GM23338 (cell line): ENCODE measurements around the gene CERS5. TPM values are rescaled to one million over a fixed set of nuclear protein-coding genes. Genes with fewer than 3 reads are reported as not detected.

Experiments
- ATAC-seq: fragments of 200-7000 bp; cut with Tn5 transposase; 3 replicates; pipeline ENCODE4 v1.9.1; 2020
- DNase-seq: peaks from one replicate; pipeline ENCODE4 v3.0.0-alpha.2; 2015; ENCODE audit warnings: low spot score
- H2AFZ ChIP-seq: fragments of 200-600 bp; sonication (generic); 2 replicates; pipeline ENCODE4 v1.8.0; 2016; ENCODE audit warnings: antibody characterized with exemption, mild to moderate bottlenecking, moderate library complexity
- H3F3A ChIP-seq: fragments of 200-600 bp; sonication (generic); replicated peaks from 2 replicates; pipeline ENCODE4 v1.8.0; 2017; ENCODE audit warnings: antibody characterized with exemption, mixed run types, low read depth
- H3K27ac ChIP-seq: fragments of 200-600 bp; sonication (generic); 2 replicates; pipeline ENCODE4 v1.6.1; 2016; ENCODE audit warnings: low read depth
- H3K27me3 ChIP-seq: fragments of 200-600 bp; sonication (generic); 2 replicates; pipeline ENCODE4 v1.8.0; 2016; ENCODE audit warnings: mild to moderate bottlenecking, mixed run types, moderate library complexity; ENCODE audit not compliant: insufficient read depth
- H3K36me3 ChIP-seq: fragments of 200-600 bp; sonication (generic); 2 replicates; pipeline ENCODE4 v1.8.0; 2016; ENCODE audit warnings: mild to moderate bottlenecking; ENCODE audit not compliant: insufficient read depth
- H3K4me1 ChIP-seq: fragments of 200-600 bp; sonication (generic); 2 replicates; pipeline ENCODE4 v1.8.0; 2016; ENCODE audit warnings: mild to moderate bottlenecking, moderate library complexity; ENCODE audit not compliant: insufficient read depth
- H3K4me2 ChIP-seq: fragments of 200-600 bp; sonication (generic); 2 replicates; pipeline ENCODE4 v1.7.1; 2017; ENCODE audit warnings: mixed run types
- H3K4me3 ChIP-seq: fragments of 200-600 bp; sonication (generic); 2 replicates; pipeline ENCODE4 v1.6.1; 2016; ENCODE audit warnings: mixed run types
- H3K79me2 ChIP-seq: fragments of 200-600 bp; sonication (generic); replicated peaks from 2 replicates; pipeline ENCODE4 v1.8.0; 2017; ENCODE audit warnings: mild to moderate bottlenecking; ENCODE audit not compliant: insufficient read depth
- H3K9me2 ChIP-seq: fragments of 200-600 bp; sonication (generic); 2 replicates; pipeline ENCODE4 v1.8.0; 2017; ENCODE audit not compliant: insufficient read depth
- H4K20me1 ChIP-seq: fragments of 200-600 bp; sonication (generic); replicated peaks from 2 replicates; pipeline ENCODE4 v1.8.0; 2017; ENCODE audit warnings: mild to moderate bottlenecking; ENCODE audit not compliant: insufficient read depth
- H3K27ac Mint-ChIP-seq: 2 replicates; pipeline ENCODE4 v1.8.0; 2020; ENCODE audit warnings: inconsistent platforms, mild to moderate bottlenecking, moderate library complexity, mixed read lengths
- H3K27me3 Mint-ChIP-seq: 3 replicates; pipeline ENCODE4 v1.8.0; 2022; ENCODE audit warnings: low read depth, mild to moderate bottlenecking, moderate library complexity, mixed read lengths, inconsistent platforms; ENCODE audit not compliant: insufficient read depth, poor library complexity
- H3K36me3 Mint-ChIP-seq: 3 replicates; pipeline ENCODE4 v1.8.0; 2021; ENCODE audit warnings: low read depth, mild to moderate bottlenecking, inconsistent platforms, moderate library complexity, mixed read lengths
- H3K4me1 Mint-ChIP-seq: 3 replicates; pipeline ENCODE4 v1.8.0; 2020; ENCODE audit warnings: mild to moderate bottlenecking, inconsistent platforms, mixed read lengths
- H3K4me3 Mint-ChIP-seq: 3 replicates; pipeline ENCODE4 v1.8.0; 2021; ENCODE audit warnings: moderate library complexity, mild to moderate bottlenecking, inconsistent platforms, mixed read lengths
- H3K9me3 Mint-ChIP-seq: 3 replicates; pipeline ENCODE4 v1.8.0; 2020; ENCODE audit warnings: moderate library complexity, mild to moderate bottlenecking, inconsistent platforms, mixed read lengths
- CREB1 ChIP-seq: fragments of 250-450 bp; sonication (Bioruptor Pico); IDR thresholded peaks from 2 replicates; pipeline ENCODE4 v1.5.0; 2020; ENCODE audit warnings: low read depth, mild to moderate bottlenecking, moderate library complexity
- ETS1 ChIP-seq: IDR thresholded peaks from 2 replicates; pipeline ENCODE4 v1.6.1; 2016; ENCODE audit warnings: antibody characterized with exemption
- POLR2AphosphoS5 ChIP-seq: IDR thresholded peaks from 2 replicates; pipeline ENCODE4 v1.6.1; 2016; ENCODE audit warnings: antibody characterized with exemption, low read depth
- REST ChIP-seq: IDR thresholded peaks from one replicate; pipeline ENCODE4 v1.6.1; 2018; ENCODE audit warnings: antibody characterized with exemption; ENCODE audit not compliant: unreplicated experiment
- STAT1 ChIP-seq: IDR thresholded peaks from one replicate; pipeline ENCODE4 v1.6.1; 2016; ENCODE audit warnings: antibody characterized with exemption; ENCODE audit not compliant: unreplicated experiment
- ZNF114 ChIP-seq: fragments of 250-450 bp; sonication (Bioruptor Pico); IDR thresholded peaks from 2 replicates; pipeline ENCODE4 v1.5.0; 2020; ENCODE audit warnings: mild to moderate bottlenecking, moderate library complexity
- polyA plus RNA-seq: library from polyadenylated mRNA; unstranded; fragments of >200 nt; fragmentation: Nextera tagmentation; extraction: Ambion mirVana; gene quantifications from 2 replicates; pipeline ENCODE4 v1.2.1, GENCODE V29; 2016
- total RNA-seq: library from RNA; depleted of rRNA; stranded (reverse); fragments of >200 nt; shearing (Covaris generic); gene quantifications from 2 replicates; pipeline ENCODE4 v1.2.3, GENCODE V29; 2014
- TF ChIP-seq, protein P1 (sequence below), 2 experiments: fragments of 200-600 bp in 1 of 2; sonication (generic) in 1 of 2; conservative IDR thresholded peaks; 2 replicates each; pipeline versions ENCODE4 v1.5.1 to v1.6.1; 2016 to 2017; ENCODE audit warnings: antibody characterized with exemption in 2 of 2, low read depth in 2 of 2, mild to moderate bottlenecking in 2 of 2, moderate library complexity in 1 of 2

Gene CERS5
- total and polyA plus RNA-seq, 2 experiments from 2014 or later: 42.7 to 56.5 TPM

DNA sequence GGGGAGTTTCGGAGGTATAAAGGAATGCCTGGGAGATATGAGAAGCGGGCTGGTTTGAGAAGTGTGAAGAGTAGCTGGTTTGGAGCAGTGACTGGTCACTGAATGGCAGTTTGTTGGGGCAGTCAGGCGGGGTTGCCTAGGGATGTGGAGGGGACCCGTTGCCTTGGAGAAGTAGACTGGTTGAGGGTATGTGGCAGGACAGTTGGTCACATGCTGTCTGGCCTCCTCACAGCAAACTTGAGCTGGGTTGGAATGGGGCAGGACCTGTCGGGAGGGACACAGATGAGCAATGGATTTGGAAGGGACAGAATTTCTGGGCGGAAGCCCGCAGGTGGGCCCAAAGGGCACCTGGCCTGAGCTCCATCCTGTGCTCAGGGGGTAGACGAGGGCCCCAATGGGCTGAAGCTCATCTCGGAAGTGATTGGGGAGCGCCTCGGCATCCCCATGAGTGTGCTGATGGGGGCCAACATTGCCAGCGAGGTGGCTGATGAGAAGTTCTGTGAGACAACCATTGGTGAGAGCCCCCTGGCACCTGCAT, 61.2 kb downstream of the CERS5 start:
- no peak overlapping the region for H3K4me3 ChIP-seq
- H3K9me3 Mint-ChIP-seq: no peaks in the 10 kb centered on the region
- no peak overlapping the region for H2AFZ ChIP-seq
- H3K27me3 Mint-ChIP-seq: peaks cover 6% of the 10 kb centered on the region
- peaks cover 12% of the 10 kb centered on the region; the same call in 1 of the 2 replicates for H3F3A ChIP-seq
- H3K4me1 Mint-ChIP-seq: peaks cover 42% of the 10 kb centered on the region
- no peak overlapping the region; the same call in 2 of the 3 replicates for H3K4me3 Mint-ChIP-seq
- TF ChIP-seq, protein P1, sequence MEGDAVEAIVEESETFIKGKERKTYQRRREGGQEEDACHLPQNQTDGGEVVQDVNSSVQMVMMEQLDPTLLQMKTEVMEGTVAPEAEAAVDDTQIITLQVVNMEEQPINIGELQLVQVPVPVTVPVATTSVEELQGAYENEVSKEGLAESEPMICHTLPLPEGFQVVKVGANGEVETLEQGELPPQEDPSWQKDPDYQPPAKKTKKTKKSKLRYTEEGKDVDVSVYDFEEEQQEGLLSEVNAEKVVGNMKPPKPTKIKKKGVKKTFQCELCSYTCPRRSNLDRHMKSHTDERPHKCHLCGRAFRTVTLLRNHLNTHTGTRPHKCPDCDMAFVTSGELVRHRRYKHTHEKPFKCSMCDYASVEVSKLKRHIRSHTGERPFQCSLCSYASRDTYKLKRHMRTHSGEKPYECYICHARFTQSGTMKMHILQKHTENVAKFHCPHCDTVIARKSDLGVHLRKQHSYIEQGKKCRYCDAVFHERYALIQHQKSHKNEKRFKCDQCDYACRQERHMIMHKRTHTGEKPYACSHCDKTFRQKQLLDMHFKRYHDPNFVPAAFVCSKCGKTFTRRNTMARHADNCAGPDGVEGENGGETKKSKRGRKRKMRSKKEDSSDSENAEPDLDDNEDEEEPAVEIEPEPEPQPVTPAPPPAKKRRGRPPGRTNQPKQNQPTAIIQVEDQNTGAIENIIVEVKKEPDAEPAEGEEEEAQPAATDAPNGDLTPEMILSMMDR (conservative IDR thresholded peaks at IDR 0.05; ENCODE audit: low read depth in 2 of 2): no peak
- TF ChIP-seq ETS1 (no peak), REST (no peak)
- peaks cover 7% of the 10 kb centered on the region; the same call in 2 of the 3 replicates for H3K36me3 Mint-ChIP-seq
- no peak for DNase-seq
- H3K27ac ChIP-seq: no peak overlapping the region
- H3K36me3 ChIP-seq: no peaks in the 10 kb centered on the region
- no peaks in the 10 kb centered on the region for H3K9me2 ChIP-seq
- no peak overlapping the region for H3K4me2 ChIP-seq
- H3K79me2 ChIP-seq: no peaks in the 10 kb centered on the region
- ATAC-seq: no peak
- H3K27me3 ChIP-seq: no peaks in the 10 kb centered on the region
- H3K4me1 ChIP-seq: peaks cover 22% of the 10 kb centered on the region; the same call in 1 of the 2 replicates
- H4K20me1 ChIP-seq: no peaks in the 10 kb centered on the region
- H3K27ac Mint-ChIP-seq: no peak overlapping the region

- no peaks in the 10 kb centered on the region for H3K9me2 ChIP-seq
- H4K20me1 ChIP-seq: no peaks in the 10 kb centered on the region; the same call in 1 of the 2 replicates
- peak overlapping the region; percentile 55; the same call in 1 of the 2 replicates for H3K4me2 ChIP-seq
- DNase-seq: no peak
- H3K4me3 ChIP-seq: no peak overlapping the region
- Mint-ChIP-seq H3K4me1 (peaks cover 38% of the 10 kb centered on the region), H3K27me3 (peaks cover 7% of the 10 kb centered on the region), H3K36me3 (peaks cover 17% of the 10 kb centered on the region), H3K9me3 (no peaks in the 10 kb centered on the region), H3K27ac (no peak overlapping the region), H3K4me3 (no peak overlapping the region)
- H3F3A ChIP-seq: peaks cover 8% of the 10 kb centered on the region; the same call in 1 of the 2 replicates
- H3K27ac ChIP-seq: no peak overlapping the region
- no peaks in the 10 kb centered on the region for H3K79me2 ChIP-seq
- H2AFZ ChIP-seq: no peak overlapping the region
- ATAC-seq: no peak
- no peaks in the 10 kb centered on the region for H3K36me3 ChIP-seq
- H3K4me1 ChIP-seq: peaks cover 12% of the 10 kb centered on the region; the same call in 1 of the 2 replicates
- no peaks in the 10 kb centered on the region for H3K27me3 ChIP-seq
- TF ChIP-seq ZNF114 (CRISPR knock-in tag) (no peak), CREB1 (no peak), STAT1 (no peak), POLR2AphosphoS5 (no peak)
- TF ChIP-seq, protein P1 (conservative IDR thresholded peaks at IDR 0.05; ENCODE audit: low read depth in 2 of 2): no peak
Measured at GRCh38 chr12:50104417-50105366, 62.5 kb downstream of the CERS5 start.
